Activated CD4-positive, alpha-beta T cell treated with anti-CD3 and anti-CD28 coated beads, Interleukin-2, amount 10 ng/mL, durations not matched to agents 7 days and 5 days (primary cell): ENCODE results near the gene PNLDC1. TPM values are rescaled to one million over a fixed set of nuclear protein-coding genes. Genes with fewer than 3 reads are reported as not detected.
"Not testable (repeated sequence)": the region's sequence is repeated elsewhere in the genome, so short reads cannot be mapped to it uniquely, and the experiment has no call there.

Experiments used
- CTCF ChIA-PET: fragments of 350-600 bp; sonication (Branson Sonifier 250); formaldehyde crosslinking; loops from one replicate; lab custom pipeline; 2021; ENCODE audit warnings: antibody characterized with exemption; lab: Charles Lee
- POLR2A ChIA-PET: fragments of 350-600 bp; sonication (Branson Sonifier 250); formaldehyde crosslinking; loops from one replicate; lab custom pipeline; 2021; ENCODE audit warnings: antibody characterized with exemption; lab: Charles Lee
- DNase-seq: peaks from one replicate; pipeline ENCODE4 v3.0.0-alpha.2; 2020
- H3K27ac Mint-ChIP-seq: one replicate; pipeline ENCODE4 v1.8.0; 2021; ENCODE audit warnings: mild to moderate bottlenecking, moderate library complexity, mixed read lengths
- H3K27me3 Mint-ChIP-seq: one replicate; pipeline ENCODE4 v1.8.0; 2021; ENCODE audit warnings: mixed read lengths
- H3K36me3 Mint-ChIP-seq: one replicate; pipeline ENCODE4 v1.8.0; 2021; ENCODE audit warnings: low read depth, mixed read lengths
- H3K4me1 Mint-ChIP-seq: one replicate; pipeline ENCODE4 v1.8.0; 2021; ENCODE audit warnings: mixed read lengths
- H3K4me3 Mint-ChIP-seq: one replicate; pipeline ENCODE4 v1.8.0; 2021; ENCODE audit warnings: mild to moderate bottlenecking, moderate library complexity, mixed read lengths
- H3K9me3 Mint-ChIP-seq: one replicate; pipeline ENCODE4 v1.8.0; 2021; ENCODE audit warnings: mixed read lengths
- total RNA-seq, 2 experiments: library from RNA; stranded (reverse); gene quantifications; one replicate each; pipeline ENCODE4 v1.2.3, GENCODE V29; 2021

Gene PNLDC1
- total RNA-seq, 2 experiments from 2014 or later: 0.17 to 0.30 TPM

GRCh38 chr6:159848552-159848951, 48.5 kb downstream of the PNLDC1 start:
- H3K4me3 Mint-ChIP-seq, H3K36me3 Mint-ChIP-seq, DNase-seq, H3K4me1 Mint-ChIP-seq, CTCF ChIA-PET, H3K27me3 Mint-ChIP-seq, H3K27ac Mint-ChIP-seq, POLR2A ChIA-PET, H3K9me3 Mint-ChIP-seq: not testable (repeated sequence)

- H3K4me3 Mint-ChIP-seq, DNase-seq, H3K27me3 Mint-ChIP-seq, CTCF ChIA-PET, H3K4me1 Mint-ChIP-seq, H3K9me3 Mint-ChIP-seq, POLR2A ChIA-PET, H3K36me3 Mint-ChIP-seq, H3K27ac Mint-ChIP-seq: not testable (repeated sequence)
These were observed 49.8 kb downstream of the PNLDC1 start for GRCh38 chr6:159849851-159850250.

GRCh38 chr6:159852877-159853276, 52.8 kb downstream of the PNLDC1 start:
- ChIA-PET POLR2A (no interaction called here), CTCF (interaction anchor here (0.6 to 1.3 kb wide), 3 partner anchors 98 to 206 kb away, joined by 3 read pairs; no protein-coding TSS in a partner anchor)
- H3K9me3 Mint-ChIP-seq: peaks cover 5% of the 10 kb centered on the region
- H3K4me1 Mint-ChIP-seq: no peaks in the 10 kb centered on the region
- H3K27me3 Mint-ChIP-seq: peaks cover 15% of the 10 kb centered on the region
- peak; percentile 41 for DNase-seq
- H3K4me3 Mint-ChIP-seq: no peak overlapping the region
- H3K27ac Mint-ChIP-seq: no peak overlapping the region
- no peaks in the 10 kb centered on the region for H3K36me3 Mint-ChIP-seq

- ChIA-PET CTCF (interaction anchor here (0.7 kb wide), 1 partner anchor 19 kb away, joined by 3 read pairs; no protein-coding TSS in a partner anchor), POLR2A (no interaction called here)
- Mint-ChIP-seq H3K9me3 (no peaks in the 10 kb centered on the region), H3K4me3 (no peak overlapping the region), H3K36me3 (no peaks in the 10 kb centered on the region), H3K27me3 (peaks cover 17% of the 10 kb centered on the region), H3K27ac (no peak overlapping the region), H3K4me1 (no peaks in the 10 kb centered on the region)
- DNase-seq: no peak
These were observed 53.7 kb downstream of the PNLDC1 start for GRCh38 chr6:159853754-159854153.

GRCh38 chr6:159854959-159855358, 54.9 kb downstream of the PNLDC1 start:
- no peak for DNase-seq
- Mint-ChIP-seq H3K27ac (no peak overlapping the region), H3K36me3 (no peaks in the 10 kb centered on the region), H3K9me3 (no peaks in the 10 kb centered on the region), H3K27me3 (peaks cover 17% of the 10 kb centered on the region), H3K4me3 (no peak overlapping the region), H3K4me1 (no peaks in the 10 kb centered on the region)
- ChIA-PET CTCF (interaction anchor here (0.8 kb wide), 1 partner anchor 9 kb away, joined by 3 read pairs; no protein-coding TSS in a partner anchor), POLR2A (no interaction called here)

- no peak for DNase-seq
- POLR2A ChIA-PET: no interaction called here
These were observed 58.2 kb downstream of the PNLDC1 start for GRCh38 chr6:159858259-159858658.

GRCh38 chr6:159860482-159860881, 60.4 kb downstream of the PNLDC1 start:
- no peak for DNase-seq
- Mint-ChIP-seq H3K9me3 (no peaks in the 10 kb centered on the region), H3K36me3 (no peaks in the 10 kb centered on the region), H3K27ac (no peak overlapping the region), H3K4me3 (no peak overlapping the region), H3K27me3 (peaks cover 18% of the 10 kb centered on the region), H3K4me1 (peaks cover 16% of the 10 kb centered on the region)
- ChIA-PET POLR2A (no interaction called here), CTCF (interaction anchor here (0.7 kb wide), 1 partner anchor 9 kb away, joined by 4 read pairs; no protein-coding TSS in a partner anchor)

More at GRCh38 chr6:159858259-159858658, 58.2 kb downstream of the PNLDC1 start:
- CTCF ChIA-PET: no interaction called here
- no peaks in the 10 kb centered on the region for H3K9me3 Mint-ChIP-seq
- no peaks in the 10 kb centered on the region for H3K36me3 Mint-ChIP-seq
- H3K27ac Mint-ChIP-seq: no peak overlapping the region
- peaks cover 15% of the 10 kb centered on the region for H3K4me1 Mint-ChIP-seq
- H3K4me3 Mint-ChIP-seq: no peak overlapping the region
- H3K27me3 Mint-ChIP-seq: peaks cover 18% of the 10 kb centered on the region

- Mint-ChIP-seq H3K27ac (no peak overlapping the region), H3K9me3 (no peaks in the 10 kb centered on the region)
These were observed 62.0 kb downstream of the PNLDC1 start for GRCh38 chr6:159862103-159862502.

GRCh38 chr6:159863341-159863740, 63.3 kb downstream of the PNLDC1 start:
- H3K4me1 Mint-ChIP-seq: peaks cover 16% of the 10 kb centered on the region
- H3K4me3 Mint-ChIP-seq, CTCF ChIA-PET, H3K9me3 Mint-ChIP-seq, H3K36me3 Mint-ChIP-seq, H3K27me3 Mint-ChIP-seq, H3K27ac Mint-ChIP-seq, POLR2A ChIA-PET: not testable (repeated sequence)
- peak; percentile 37 for DNase-seq

More at GRCh38 chr6:159862103-159862502, 62.0 kb downstream of the PNLDC1 start:
- DNase-seq: no peak
- Mint-ChIP-seq H3K36me3 (no peaks in the 10 kb centered on the region), H3K4me1 (peaks cover 16% of the 10 kb centered on the region), H3K27me3 (peaks cover 12% of the 10 kb centered on the region), H3K4me3 (no peak overlapping the region)
- POLR2A ChIA-PET: no interaction called here
- CTCF ChIA-PET: no interaction called here

GRCh38 chr6:159865226-159865920, 65.3 kb downstream of the PNLDC1 start:
- CTCF ChIA-PET: no interaction called here
- Mint-ChIP-seq H3K4me1 (peaks cover 16% of the 10 kb centered on the region), H3K27ac (no peak overlapping the region), H3K36me3 (no peaks in the 10 kb centered on the region), H3K27me3 (peaks cover 2% of the 10 kb centered on the region), H3K4me3 (no peak overlapping the region), H3K9me3 (no peaks in the 10 kb centered on the region)
- DNase-seq: no peak
- POLR2A ChIA-PET: no interaction called here

GRCh38 chr6:159866286-159867247, 66.5 kb downstream of the PNLDC1 start:
- H3K27me3 Mint-ChIP-seq: no peaks in the 10 kb centered on the region
- no peak overlapping the region for H3K4me3 Mint-ChIP-seq
- H3K36me3 Mint-ChIP-seq: no peaks in the 10 kb centered on the region
- H3K4me1 Mint-ChIP-seq: peaks cover 16% of the 10 kb centered on the region
- no peaks in the 10 kb centered on the region for H3K9me3 Mint-ChIP-seq
- H3K27ac Mint-ChIP-seq: no peak overlapping the region
- DNase-seq: no peak
- ChIA-PET CTCF (no interaction called here), POLR2A (no interaction called here)
